PC-9 (cell line): ENCODE data around the gene CDK5RAP2. TPM values are rescaled to one million over a fixed set of nuclear protein-coding genes. Genes with fewer than 3 reads are reported as not detected.
A peak's percentile ranks its signal among the peaks of the same experiment; 100 is the strongest.
"Not testable (repeated sequence)": the region's sequence is repeated elsewhere in the genome, so short reads cannot be mapped to it uniquely, and the experiment has no call there.

Source experiments
- Bru-seq: library from RNA; stranded (reverse); fragments of 400-500 nt; gene quantifications from one replicate; lab custom pipeline; 2021; lab: Mats Ljungman, UMichigan
- BruChase-seq, 2 experiments: library from RNA; stranded (reverse); fragments of 400-500 nt; gene quantifications; one replicate each; lab custom pipeline; 2021; lab: Mats Ljungman, UMichigan
- BruUV-seq: library from RNA; stranded (reverse); fragments of 400-500 nt; replicated peaks from 2 replicates; lab custom pipeline; 2021; lab: Mats Ljungman, UMichigan
- CTCF ChIA-PET: fragments of 300-600 bp; sonication (Branson Sonifier 250); formaldehyde crosslinking; loops from one replicate; lab custom pipeline; 2022; ENCODE audit warnings: antibody characterized with exemption; lab: Charles Lee
- POLR2A ChIA-PET: fragments of 300-600 bp; sonication (Branson Sonifier 250); formaldehyde crosslinking; loops from one replicate; lab custom pipeline; 2022; ENCODE audit warnings: antibody characterized with exemption; ENCODE audit not compliant: unreplicated experiment; lab: Charles Lee
- DNase-seq, 2 experiments: peaks; one replicate each; pipeline versions ENCODE4 v3.0.0 to v3.0.0-alpha.2; 2015 to 2022; ENCODE audit warnings: mixed read lengths in 1 of 2
- H2AFZ ChIP-seq: fragments of 200-600 bp; sonication (generic); 2 replicates; pipeline ENCODE4 v1.8.1; 2017; ENCODE audit warnings: antibody characterized with exemption
- H3F3A ChIP-seq: fragments of 200-600 bp; sonication (generic); 2 replicates; pipeline ENCODE4 v1.8.1; 2017; ENCODE audit warnings: antibody characterized with exemption, mild to moderate bottlenecking, low read depth; ENCODE audit not compliant: insufficient read depth
- H3K27ac ChIP-seq: fragments of 200-600 bp; sonication (generic); 2 replicates; pipeline ENCODE4 v1.6.1; 2016; ENCODE audit warnings: mixed run types
- H3K27me3 ChIP-seq: fragments of 200-600 bp; sonication (generic); 2 replicates; pipeline ENCODE4 v1.6.1; 2016; ENCODE audit warnings: low read depth, mixed run types; ENCODE audit not compliant: insufficient read depth
- H3K36me3 ChIP-seq: fragments of 200-600 bp; sonication (generic); 2 replicates; pipeline ENCODE4 v1.6.1; 2016; ENCODE audit warnings: low read depth, mixed run types
- H3K4me1 ChIP-seq: fragments of 200-600 bp; sonication (generic); replicated peaks from 2 replicates; pipeline ENCODE4 v1.6.1; 2016; ENCODE audit warnings: mixed run types; ENCODE audit not compliant: insufficient read depth
- H3K4me2 ChIP-seq: fragments of 200-600 bp; sonication (generic); 2 replicates; pipeline ENCODE4 v1.6.1; 2017; ENCODE audit warnings: mixed run types
- H3K4me3 ChIP-seq: fragments of 200-600 bp; sonication (generic); 2 replicates; pipeline ENCODE4 v1.6.1; 2016; ENCODE audit warnings: mixed run types
- H3K79me2 ChIP-seq: fragments of 200-600 bp; sonication (generic); 2 replicates; pipeline ENCODE4 v1.6.1; 2017; ENCODE audit warnings: low read depth, mixed run types
- H3K9me2 ChIP-seq: fragments of 200-600 bp; sonication (generic); 2 replicates; pipeline ENCODE4 v1.8.1; 2017; ENCODE audit warnings: mild to moderate bottlenecking; ENCODE audit not compliant: insufficient read depth
- H3K9me3 ChIP-seq: fragments of 200-600 bp; sonication (generic); 2 replicates; pipeline ENCODE4 v1.8.1; 2016; ENCODE audit warnings: low read depth; ENCODE audit not compliant: insufficient read depth
- H4K20me1 ChIP-seq: fragments of 200-600 bp; sonication (generic); 2 replicates; pipeline ENCODE4 v1.8.1; 2017; ENCODE audit not compliant: insufficient read depth
- CTCF ChIP-seq: fragments of 200-600 bp; sonication (generic); conservative IDR thresholded peaks from 2 replicates; pipeline ENCODE4 v1.6.1; 2017; ENCODE audit warnings: mixed run types, antibody characterized with exemption, mild to moderate bottlenecking, moderate library complexity
- EZH2 ChIP-seq: fragments of 200-600 bp; sonication (generic); IDR thresholded peaks from 2 replicates; pipeline ENCODE4 v1.8.0; 2017; ENCODE audit warnings: antibody characterized with exemption, low read depth
- intact Hi-C: fragments of 100-400 bp; cut with micrococcal nuclease; formaldehyde crosslinking; loops from one replicate; pipeline ENCODE4 v1.10.0; 2022; ENCODE audit not compliant: unreplicated experiment
- long read RNA-seq: library from polyadenylated mRNA; stranded (forward); transcript quantifications from one replicate; pipeline ENCODE4 v2.0.0, GENCODE V29; 2022
- total RNA-seq: library from RNA; stranded (reverse); gene quantifications from 2 replicates; pipeline ENCODE4 v1.2.3, GENCODE V29; 2021

The CDK5RAP2 gene
- total RNA-seq (113 and 138 TPM in 2 replicates), Bru-seq, nascent RNA (percentile 88 among the genes with signal in this experiment), BruChase-seq, experiment 1, labeled RNA remaining after a 2-hour chase (percentile 84 among the genes with signal in this experiment), BruChase-seq, experiment 2, labeled RNA remaining after a 6-hour chase (percentile 80 among the genes with signal in this experiment)
- long read RNA-seq, full-length matches to known transcripts: 21 of 46 reads
- long read RNA-seq, partial matches to known transcripts: 10 of 46 reads
- long read RNA-seq, other reads (novel, unspliced or antisense): 15 of 46 reads

GRCh38 chr9:120580051-120580896 is at the start of gene CDK5RAP2:
Gene CDK5RAP2 (minus strand): TSS chr9:120580167. CDS start chr9:120579978, 189 bp downstream.
- TSS peak; percentile 26 for BruUV-seq
- peaks cover 13% of the 10 kb centered on the region for H3K4me1 ChIP-seq
- no peaks in the 10 kb centered on the region for H3K27me3 ChIP-seq
- no peak within 1 kb of the TSS for H3K27ac ChIP-seq
- DNase-seq: peak; percentile 91 to 95
- intact Hi-C loops: loop anchor here (1.0 to 2.0 kb wide), 2 partner anchors 151 to 263 kb away; no protein-coding TSS in a partner anchor
- peak within 1 kb of the TSS; percentile 79 for H3K4me3 ChIP-seq
- H4K20me1 ChIP-seq: no peaks in the 10 kb centered on the region
- peak within 1 kb of the TSS; percentile 79 for H3K4me2 ChIP-seq
- no peaks in the 10 kb centered on the region for H3K36me3 ChIP-seq
- POLR2A ChIA-PET: interaction anchor here (0.7 kb wide), 1 partner anchor 213 kb away, joined by 3 read pairs; the partner anchor contains the start of gene FBXW2
- peaks cover 36% of the 10 kb centered on the region for H3K79me2 ChIP-seq
- no peaks in the 10 kb centered on the region for H3F3A ChIP-seq
- TF ChIP-seq EZH2 (no peak), CTCF (no peak)
- peak within 1 kb of the TSS; percentile 95 for H2AFZ ChIP-seq
- CTCF ChIA-PET: no interaction called here
- H3K9me3 ChIP-seq: no peaks in the 10 kb centered on the region
- H3K9me2 ChIP-seq: no peaks in the 10 kb centered on the region

- Histone ChIP-seq H3K79me2 (0 out of 2 replicates have a peak, but pooled peaks cover 11% of the 10 kb centered on the region), H3F3A (peaks cover 35% of the 10 kb centered on the region), H3K27ac (peak overlapping the region; percentile 32; the same call in 1 of the 2 replicates)
- H3K4me1 ChIP-seq, intact Hi-C loops, CTCF ChIA-PET, H3K9me2 ChIP-seq, H3K4me2 ChIP-seq, H3K36me3 ChIP-seq, H3K4me3 ChIP-seq, H3K9me3 ChIP-seq, POLR2A ChIA-PET, BruUV-seq, H2AFZ ChIP-seq, H4K20me1 ChIP-seq, H3K27me3 ChIP-seq: not testable (repeated sequence)
- DNase-seq: peak in 1 of 2 experiments; percentile 52
Measured at GRCh38 chr9:120628925-120629497, 49.0 kb upstream of the CDK5RAP2 start.

GRCh38 chr9:120628207-120628924 is 48.4 kb upstream of the CDK5RAP2 start:
- intact Hi-C loops: no loop called here
- Histone ChIP-seq H4K20me1 (no peaks in the 10 kb centered on the region), H3F3A (peaks cover 35% of the 10 kb centered on the region), H3K27ac (peak overlapping the region; percentile 32; the same call in 1 of the 2 replicates), H3K36me3 (no peaks in the 10 kb centered on the region), H3K4me3 (no peak overlapping the region), H3K9me2 (no peaks in the 10 kb centered on the region), H3K79me2 (0 out of 2 replicates have a peak, but pooled peaks cover 16% of the 10 kb centered on the region), H3K4me2 (no peak overlapping the region), H2AFZ (no peak overlapping the region), H3K9me3 (no peaks in the 10 kb centered on the region), H3K4me1 (no peaks in the 10 kb centered on the region), H3K27me3 (no peaks in the 10 kb centered on the region)
- TF ChIP-seq EZH2: no peak
- no peak for TF ChIP-seq CTCF
- ChIA-PET POLR2A (interaction anchor here (0.5 to 0.6 kb wide), 3 partner anchors 14 to 338 kb away, joined by 3 to 6 read pairs (median 4); no protein-coding TSS in a partner anchor), CTCF (interaction anchor here (0.8 kb wide), 1 partner anchor 1407 kb away, joined by 3 read pairs; no protein-coding TSS in a partner anchor)
- no TSS peak for BruUV-seq
- no peak for DNase-seq
